OCI-M1 (cell line): ENCODE data around the gene DYNLT2.
A peak's percentile ranks its signal among the peaks of the same experiment; 100 is the strongest.
"Not testable (repeated sequence)": the region's sequence is repeated elsewhere in the genome, so short reads cannot be mapped to it uniquely, and the experiment has no call there.

ENCODE experiments used
- DNase-seq: peaks from one replicate; lab custom pipeline; 2025; lab: John Stamatoyannopoulos, UW

DYNLT2 gene

DNA sequence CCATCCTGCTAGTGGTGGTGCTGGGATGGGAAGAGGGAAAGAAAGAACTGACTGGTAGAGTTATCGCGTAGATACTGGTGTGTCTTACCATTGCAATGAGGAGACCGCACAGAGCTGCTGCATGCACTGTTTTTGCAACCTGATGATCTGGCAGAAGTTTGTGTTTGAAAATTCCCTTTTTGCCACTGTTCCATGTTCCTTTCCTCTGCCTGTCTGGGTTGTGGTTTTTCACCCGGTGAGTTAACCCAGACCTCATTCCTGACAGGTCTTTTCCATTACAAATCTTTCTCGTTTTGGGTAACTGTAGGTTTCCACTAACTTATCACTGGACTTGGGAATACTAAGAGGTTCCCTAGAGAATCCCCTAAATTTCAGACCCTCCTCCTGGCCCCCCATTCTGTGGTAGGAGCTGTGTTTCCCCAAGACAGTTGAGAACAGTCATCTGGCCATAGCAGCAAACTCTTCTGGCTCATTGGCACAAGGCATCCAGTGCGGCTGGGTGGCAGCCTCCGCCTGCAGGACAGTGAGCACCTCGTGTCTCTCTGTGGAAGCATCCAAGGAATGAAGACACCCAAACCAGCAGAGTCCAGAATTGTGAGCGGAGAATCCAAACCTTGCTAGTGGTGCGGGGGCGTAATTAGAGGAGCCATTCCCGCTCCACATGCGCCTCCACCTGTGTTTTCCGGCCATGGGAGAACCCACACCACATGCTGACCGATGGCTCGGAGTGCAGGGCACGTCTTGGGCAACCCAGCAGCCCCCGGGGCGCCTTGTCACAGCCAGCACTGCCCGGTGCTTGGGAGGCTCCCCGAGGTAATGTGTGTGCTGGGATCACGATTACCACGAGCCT is 32.8 kb upstream of the DYNLT2 start:
- no peak for DNase-seq

DNA sequence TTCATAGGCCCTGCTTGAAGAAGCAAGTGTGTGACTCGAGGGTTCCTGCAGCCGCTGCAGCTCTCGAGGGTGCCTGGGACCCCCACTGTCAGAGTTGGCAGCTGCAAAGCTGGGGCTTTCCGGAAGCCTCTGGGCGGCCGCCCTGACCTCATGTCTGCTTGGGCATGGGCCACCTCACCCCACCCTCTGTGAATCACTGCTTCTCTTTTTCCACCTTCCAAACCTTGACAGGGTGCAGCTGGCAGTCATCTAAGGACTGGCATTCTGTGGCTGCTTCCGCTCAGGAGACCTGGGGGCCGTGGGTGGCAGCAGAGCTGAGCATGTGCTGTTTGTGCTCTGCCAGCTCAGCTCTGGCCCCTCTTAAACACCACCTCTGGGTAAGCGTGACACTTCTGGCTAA is 32.0 kb upstream of the DYNLT2 start:
- DNase-seq = no peak

DNA sequence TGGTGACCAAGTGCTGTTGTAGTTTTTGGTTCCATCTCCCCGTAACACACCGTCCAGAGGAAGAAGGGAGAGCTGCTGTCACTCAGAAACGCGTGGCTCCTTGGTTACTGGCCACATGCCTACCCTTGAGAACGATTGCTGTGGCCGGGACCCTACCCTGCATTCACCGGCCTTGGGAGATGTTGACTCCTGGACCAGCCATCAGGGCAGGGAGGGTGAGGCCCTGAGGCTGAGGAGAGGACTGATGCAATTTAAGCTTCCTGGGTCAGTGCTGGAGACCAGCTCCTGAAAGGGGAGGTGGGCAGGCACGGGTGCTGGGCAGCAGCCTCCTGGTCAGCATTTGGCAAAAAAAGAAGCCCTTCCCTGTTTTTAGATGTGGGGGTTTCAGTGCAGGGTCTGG is 31.6 kb upstream of the DYNLT2 start:
- no peak for DNase-seq

DNA sequence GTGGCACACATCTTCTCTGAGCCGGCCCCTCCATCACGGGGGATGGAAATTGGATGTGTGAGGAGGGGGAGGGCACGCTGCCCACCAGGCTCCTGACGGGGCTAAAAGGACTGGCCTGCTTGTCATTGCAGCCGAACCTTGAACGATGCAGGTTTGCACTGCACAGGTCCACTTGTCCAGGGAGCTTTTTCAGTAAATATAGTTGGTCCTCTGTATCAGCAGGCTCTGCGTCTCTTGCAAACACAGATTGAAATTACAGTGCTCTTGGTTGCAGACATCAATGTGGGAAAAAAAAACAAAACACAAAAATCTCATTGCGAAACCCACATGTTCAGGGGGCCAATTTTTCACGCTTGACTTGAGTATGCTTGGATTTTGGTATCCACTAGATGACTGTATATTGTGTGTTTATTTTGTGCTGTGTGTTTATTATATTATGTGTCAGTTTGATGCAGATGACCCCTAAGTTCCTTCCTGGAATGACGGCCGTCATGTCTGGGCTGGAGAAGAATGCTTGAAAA is 29.3 kb upstream of the DYNLT2 start:
- no peak for DNase-seq

DNA sequence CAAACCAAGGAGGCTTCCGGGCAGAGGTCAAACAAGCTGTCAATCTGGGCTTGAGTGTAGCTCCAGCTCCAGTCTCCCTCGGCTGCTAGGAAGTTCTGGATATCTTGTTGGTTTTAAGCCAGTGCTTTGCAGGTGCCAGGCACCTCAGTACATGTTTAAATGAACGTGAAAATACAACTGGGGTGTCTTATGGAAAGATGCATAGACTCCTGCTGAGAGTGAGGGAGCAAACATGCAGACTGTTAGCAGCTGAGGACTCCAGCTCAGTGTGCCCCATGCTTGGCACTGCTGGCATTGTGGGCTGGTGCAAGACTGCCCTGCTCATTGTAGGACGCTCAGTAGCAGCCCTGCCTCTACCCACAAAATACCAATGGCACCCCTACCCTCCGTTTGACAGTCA is 28.5 kb upstream of the DYNLT2 start:
- no peak for DNase-seq

DNA sequence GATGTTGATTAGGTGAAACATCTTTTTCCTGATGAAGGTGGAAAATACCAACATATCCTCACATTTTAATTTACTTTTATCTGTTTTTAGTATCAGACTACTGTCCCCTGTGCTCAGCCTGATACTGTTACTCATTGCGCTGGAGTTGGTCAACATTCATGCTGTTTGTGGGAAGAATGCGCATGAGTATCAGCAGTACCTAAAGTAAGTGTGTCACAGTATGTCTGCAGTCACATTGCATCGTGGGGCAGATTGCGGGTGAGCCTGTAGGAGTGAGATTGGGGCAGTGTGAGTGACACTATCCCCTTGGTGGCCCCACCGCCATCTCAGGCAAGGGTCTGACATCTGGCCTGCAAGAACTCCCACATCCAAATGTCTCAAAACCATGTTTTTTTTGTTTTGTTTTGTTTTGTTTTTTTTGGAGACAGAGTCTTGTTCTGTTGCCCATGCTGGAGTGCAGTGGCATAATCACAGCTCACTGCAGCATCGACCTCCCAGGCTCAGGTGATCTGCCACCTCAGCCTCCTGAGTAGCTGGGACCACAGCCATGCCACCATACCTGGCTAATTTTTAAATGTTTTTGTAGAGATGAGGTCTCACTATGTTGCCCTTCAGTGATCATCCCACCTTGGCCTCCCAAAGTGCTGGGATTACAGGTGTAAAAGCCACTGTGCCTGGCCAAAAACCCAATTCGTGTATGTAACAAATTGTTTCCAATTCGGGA is 27.9 kb upstream of the DYNLT2 start:
- no peak for DNase-seq

DNA sequence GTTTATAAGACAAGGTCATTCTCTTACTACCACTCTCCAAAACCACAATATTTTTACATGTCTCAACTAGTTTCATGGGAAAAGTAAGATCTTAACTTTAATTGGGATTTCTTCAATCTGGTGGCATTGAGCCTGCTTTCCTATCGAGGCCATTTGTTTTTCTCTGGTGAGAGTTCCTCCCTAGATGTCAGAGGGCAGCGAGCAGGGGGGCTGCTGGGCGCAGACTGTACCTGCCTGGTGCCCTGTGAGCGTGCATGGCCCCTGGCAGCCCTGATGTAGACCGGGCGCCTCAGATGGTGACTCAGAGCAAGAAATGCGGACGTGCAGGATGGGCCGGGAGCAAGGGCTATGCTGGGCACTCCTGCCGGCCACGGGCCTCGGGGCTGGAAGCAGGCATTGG is 27.3 kb upstream of the DYNLT2 start:
- DNase-seq = no peak

DNA sequence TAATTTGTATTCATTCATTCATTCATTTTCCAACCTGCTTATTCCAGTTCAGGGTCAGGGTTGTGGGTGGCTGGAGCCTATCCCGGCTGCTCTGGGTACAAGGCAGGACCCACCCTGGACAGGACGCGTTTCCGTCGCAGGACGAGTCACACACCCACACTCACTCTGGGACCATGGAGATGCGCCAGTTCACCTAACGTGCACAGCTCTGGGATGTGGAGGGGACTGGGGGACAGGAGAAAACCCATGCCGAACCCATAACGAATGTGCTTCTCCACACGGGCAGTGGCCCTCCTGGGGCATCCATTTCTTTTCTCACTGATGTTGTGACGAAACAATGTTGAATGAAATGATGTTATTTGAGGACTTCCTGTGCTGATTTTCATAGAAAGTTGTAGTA is 26.5 kb upstream of the DYNLT2 start:
- no peak for DNase-seq

DNA sequence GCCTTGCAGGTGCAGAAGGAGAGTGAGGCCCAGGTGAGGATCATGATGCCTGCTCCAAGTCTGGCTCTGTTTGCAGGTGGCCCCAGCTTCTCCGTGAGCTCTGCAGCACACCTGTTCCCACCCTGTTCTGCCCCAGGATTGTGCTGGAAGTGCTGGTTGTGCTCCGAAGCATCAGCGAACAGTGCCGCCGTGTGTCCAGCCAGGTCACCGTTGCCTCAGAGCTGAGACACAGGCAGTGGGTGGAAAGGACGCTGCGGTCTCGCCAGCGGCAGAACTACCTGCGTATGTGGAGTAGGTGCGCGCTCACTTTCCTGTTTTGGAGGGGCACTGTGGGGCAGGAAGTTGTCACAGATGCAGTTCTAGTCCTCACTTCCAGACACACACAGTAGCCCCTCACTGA is 25.0 kb upstream of the DYNLT2 start:
- DNase-seq = no peak

DNA sequence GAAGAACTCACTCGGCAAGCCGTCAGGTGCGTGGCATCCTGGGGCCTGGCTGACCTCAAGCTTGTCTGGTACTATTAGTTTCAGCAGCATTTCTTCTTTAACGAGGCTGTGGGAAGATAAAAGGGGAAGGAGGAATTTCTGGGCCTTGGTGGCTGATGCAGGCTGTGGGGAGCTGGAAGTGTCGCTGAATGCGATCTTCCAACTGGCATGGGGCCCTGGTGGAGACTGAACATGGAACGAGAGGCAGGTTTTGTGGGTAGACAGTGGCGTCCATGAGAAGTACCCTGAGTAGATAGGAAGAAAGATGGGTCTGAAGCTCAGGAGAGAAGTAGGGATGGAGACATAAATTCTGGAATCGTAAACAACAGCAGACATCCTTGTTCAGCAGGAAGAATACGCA is 23.9 kb upstream of the DYNLT2 start:
- DNase-seq = no peak

DNA sequence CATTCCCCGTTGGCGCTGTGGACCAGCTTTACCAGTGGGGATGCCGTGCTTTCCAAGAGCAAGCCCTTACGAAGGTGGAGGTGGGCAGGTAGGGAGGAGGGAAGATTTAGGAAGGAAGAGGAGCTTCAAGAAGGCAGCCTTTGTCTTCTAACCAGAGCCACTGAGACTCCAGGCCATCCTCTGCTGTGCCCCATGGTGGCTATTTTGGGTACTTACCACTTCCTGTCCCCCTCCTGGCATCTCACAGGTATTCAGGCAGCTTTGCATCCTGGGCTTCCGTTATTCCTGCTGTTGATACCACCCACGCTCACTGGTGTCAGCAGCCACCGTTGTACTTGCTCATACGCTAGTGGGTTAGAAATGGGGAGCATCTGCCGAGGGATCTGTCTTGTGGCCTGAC is 23.0 kb upstream of the DYNLT2 start:
- no peak for DNase-seq

DNA sequence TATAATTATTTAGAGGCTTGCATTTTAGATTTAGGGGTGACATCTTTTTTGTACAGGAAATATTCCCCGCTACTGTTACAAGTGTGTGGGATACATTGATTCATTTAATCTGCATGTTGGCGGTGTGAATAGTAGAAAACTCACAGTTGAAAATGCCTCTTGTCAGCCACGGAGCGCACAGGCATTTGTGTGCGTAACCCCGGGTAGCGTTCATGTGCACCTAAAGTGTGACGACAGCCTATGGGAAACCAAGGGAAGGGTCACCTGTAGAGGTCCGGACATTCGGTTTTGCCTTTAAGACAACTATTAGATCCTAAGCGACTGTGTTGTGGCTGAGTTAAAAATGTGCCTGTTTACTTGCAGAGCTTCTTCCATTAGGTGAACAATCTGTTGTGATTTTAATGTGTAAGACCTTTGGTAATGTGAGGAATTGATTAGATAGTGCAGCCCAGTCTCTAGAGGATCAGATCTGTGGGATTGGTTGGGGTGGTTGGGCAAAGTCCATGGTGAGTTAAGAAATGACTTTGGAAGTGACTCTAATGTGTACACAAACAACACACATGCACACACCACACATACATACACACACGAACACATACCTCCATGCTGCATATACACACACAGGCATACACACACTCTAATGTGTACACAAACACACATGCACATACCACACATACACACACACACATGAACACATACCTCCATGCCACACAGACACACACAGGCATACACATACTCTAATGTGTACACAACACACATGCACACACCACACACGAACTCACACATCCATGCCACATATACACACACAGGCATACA is 15.8 kb upstream of the DYNLT2 start:
- DNase-seq = no peak

DNA sequence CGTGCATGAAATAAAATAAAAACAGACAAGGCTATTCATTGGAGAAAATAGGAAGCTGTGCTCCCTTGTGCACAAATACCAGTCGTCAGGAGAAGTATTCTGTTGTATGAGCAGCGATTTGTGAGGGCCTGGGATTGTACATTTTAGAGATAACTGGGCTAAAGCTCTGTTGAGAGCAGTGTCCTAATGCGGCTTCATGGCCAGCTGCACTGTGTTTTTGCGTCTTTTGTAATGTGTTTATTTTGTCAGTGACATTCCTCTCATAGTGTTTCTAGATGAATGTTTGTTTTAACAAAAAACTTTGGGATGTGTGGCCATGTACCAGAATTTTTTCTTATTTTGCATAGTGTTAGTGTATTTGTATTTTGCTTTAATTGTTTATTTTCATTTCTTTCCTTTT is 14.9 kb upstream of the DYNLT2 start:
- no peak for DNase-seq

DNA sequence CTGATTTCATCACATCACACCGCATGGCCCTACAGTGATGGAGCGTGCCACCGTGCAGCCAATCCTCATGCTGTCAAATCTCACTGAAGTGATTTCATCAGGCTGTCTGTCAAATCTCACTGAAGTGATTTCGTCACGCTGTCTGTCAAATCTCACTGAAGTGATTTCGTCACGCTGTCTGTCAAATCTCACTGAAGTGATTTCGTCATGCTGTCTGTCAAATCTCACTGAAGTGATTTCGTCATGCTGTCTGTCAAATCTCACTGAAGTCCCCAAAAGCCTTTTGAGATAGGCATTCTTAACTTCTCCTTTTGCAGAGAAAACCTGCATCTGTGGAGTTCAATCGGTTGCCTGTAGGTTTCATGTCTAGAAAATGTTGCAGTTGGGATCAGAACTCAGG is 14.4 kb upstream of the DYNLT2 start:
- not testable (repeated sequence) for DNase-seq

DNA sequence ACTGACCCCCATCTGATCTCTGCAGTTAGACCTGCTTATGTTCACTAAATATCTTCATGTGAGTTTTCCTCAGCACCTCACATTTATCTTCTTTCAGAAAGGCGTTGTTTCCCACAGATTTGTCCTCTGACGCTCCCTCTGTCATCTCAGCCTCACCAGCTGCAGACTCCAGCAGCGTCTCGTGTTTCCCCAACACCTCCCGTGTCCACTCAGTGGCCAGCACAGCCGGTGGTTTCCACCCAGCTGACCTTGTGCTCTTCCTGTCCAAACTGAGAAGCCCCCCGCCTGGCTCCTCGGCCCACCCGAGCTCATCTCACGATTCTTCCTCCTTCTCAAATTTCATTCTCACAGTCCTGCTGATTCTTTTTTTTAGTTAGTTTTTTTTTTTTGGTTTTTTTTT is 12.5 kb upstream of the DYNLT2 start:
- no peak for DNase-seq

DNA sequence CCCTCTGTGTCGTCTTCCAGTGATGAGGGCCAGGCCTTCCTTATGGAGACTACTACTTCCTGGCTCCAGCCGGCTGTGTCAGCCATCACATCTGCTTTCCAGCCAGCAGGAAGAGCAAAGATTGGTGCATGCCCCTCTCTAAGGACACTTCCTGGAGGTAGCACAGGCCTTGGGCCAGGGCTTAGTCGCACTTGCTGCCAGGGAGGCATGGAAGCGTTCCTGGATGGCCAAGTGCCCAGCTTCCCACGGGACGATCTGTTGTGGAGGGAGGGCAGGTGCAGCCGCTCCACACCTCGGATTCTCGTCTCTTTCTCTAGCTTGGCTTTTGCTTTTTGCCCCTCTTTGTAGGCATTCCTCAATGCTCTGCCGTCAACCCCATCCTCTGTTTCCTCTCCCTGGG is 11.9 kb upstream of the DYNLT2 start:
- DNase-seq = no peak

DNA sequence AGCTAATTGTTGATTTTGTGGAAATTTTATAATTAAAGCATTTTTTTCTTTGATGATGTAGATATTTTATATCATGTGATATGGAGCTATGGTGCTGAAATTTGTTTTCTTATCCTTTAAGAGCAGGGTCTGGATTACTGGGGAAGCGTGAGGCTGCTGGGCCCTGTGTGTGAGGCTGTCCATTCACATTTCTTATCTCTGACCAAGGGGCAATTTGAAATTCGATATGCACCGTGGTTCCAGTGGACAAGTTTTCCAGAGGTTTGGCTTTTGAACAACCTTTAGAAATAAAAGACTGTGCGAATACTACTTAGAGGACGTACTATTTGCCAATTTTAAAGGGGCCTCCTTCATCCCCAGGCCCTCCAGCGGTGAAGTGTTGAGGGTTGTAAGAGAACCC is 3.8 kb upstream of the DYNLT2 start:
- no peak for DNase-seq

DNA sequence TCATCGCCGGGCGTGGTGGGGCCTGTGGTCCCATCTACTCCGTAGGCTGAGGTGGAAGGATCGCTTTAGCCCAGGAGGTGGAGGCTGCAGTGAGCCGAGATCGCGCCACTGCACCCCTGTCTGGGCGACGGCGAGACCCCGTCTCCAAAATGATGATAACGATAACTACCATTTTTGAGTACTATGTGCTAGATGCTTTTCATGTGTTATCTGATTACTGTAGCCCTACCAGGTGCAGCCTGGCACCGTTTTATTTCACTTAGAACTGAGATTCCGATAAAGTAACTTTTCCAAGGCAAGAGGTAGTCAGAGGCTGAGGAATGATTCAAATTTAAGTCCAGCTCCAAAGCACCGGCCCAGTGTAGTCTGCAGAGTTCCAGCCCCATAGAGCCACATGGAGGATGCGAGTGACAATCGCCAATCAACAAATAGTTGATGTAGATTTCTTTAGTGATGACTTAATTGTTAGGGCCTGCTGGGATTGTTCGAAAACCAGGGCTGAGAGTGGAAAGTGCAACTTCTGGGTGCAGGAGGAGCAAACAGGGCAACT is 777 bp upstream of the DYNLT2 start:
- peak; percentile 48 for DNase-seq

DNA sequence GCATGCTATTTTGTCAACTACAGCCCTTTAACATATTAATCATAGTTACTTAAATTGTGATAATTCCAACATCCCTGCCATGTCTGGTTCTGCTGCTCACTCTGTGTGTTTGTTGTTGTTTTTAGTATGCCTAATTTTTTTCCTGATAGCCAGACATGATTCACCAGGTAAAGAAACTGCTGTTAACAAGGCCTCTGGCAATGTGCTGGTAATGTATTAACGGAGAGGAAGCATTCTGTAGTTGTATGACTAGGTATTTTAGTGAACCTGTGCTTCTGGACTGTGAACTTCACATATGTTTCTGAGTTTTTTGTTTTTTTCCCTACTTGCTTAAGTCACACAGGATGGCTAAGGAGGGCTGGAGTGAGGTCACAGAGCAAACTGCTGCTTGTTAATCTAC is 4.8 kb downstream of the DYNLT2 start:
- no peak for DNase-seq

DNA sequence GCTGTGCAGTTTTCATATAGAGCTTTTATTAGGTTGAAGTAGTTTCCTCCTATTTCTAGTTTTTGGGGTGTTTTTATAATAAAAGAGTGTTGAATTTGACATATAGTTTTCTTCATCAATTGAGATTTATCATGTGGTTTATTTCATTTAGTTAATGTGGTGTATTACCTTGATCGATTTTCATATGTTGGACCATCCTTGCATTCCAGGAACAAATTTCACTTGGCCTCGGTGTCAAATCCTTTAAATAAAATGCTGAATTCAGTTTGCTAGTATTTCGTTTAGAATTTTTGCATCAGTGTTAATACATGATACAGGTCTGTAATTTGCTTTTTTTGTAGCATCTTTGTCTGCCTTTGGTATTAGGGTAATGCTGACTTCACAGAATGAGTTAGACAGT is 6.0 kb downstream of the DYNLT2 start:
- DNase-seq = no peak

DNA sequence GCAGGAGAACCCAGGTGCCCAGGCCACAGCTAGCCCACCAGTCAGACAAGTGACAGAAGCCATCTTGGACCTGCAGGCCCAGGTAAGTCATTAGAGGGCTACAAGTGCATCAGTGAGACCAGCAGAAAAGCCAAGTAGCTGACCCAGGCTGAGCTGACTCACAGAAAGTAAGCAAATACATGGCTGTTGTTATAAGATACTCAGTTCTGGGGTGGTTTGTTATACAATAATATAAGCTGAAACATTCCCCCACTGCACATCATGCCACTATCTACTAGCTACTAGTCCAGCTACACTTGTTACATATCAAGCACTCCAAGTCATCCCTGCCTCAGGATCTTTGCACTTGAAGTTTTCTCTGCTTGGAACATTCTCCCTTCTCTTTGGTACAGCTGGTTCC is 10.0 kb downstream of the DYNLT2 start:
- DNase-seq = no peak

DNA sequence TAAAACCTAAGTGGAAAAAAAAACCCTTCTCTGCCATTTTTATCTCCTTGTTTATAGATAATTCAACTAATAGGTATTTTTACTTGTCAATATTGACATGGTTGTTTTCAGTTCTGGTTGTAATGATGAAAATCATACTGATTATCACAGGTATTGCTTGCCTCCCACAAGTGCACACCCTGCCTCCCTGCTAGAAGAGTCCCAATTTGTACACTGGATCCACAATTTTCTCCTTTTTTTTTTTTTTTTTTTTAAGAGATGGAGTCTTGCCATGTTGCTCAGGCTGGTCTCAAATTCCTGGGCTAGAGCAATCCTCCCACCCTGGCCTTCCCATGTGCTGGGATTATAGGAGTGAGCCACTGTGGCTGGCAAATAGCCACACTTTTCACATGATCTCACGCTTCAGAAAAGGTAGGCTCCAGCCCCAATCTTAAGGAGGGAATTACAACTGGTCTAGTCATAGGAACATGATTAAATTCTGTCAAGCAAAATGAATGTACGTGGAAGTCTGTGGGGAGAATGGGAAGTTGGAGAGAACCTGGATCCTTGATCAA is 12.3 kb downstream of the DYNLT2 start:
- no peak for DNase-seq
